H1 (cell line): Measurements from ENCODE around the gene FCHSD1.

ENCODE experiments used
- CBX5 ChIP-seq: fragments of 300-800, 300-1000 bp; sonication (generic); IDR thresholded peaks from 2 replicates; pipeline ENCODE4 v1.7.1; 2016; ENCODE audit warnings: antibody characterized with exemption, low read length, low read depth
- EZH2 ChIP-seq: fragments of 200-600 bp; sonication (generic); IDR thresholded peaks from 2 replicates; pipeline ENCODE4 v1.7.1; 2012; ENCODE audit warnings: low read depth, mild to moderate bottlenecking, moderate library complexity, low read length, inconsistent platforms; ENCODE audit not compliant: severe bottlenecking
- GABPA ChIP-seq: IDR thresholded peaks from 2 replicates; pipeline ENCODE4 v1.6.1; 2011; ENCODE audit warnings: mild to moderate bottlenecking, low read length, moderate library complexity, borderline replicate concordance; ENCODE audit not compliant: insufficient read depth
- PHF8 ChIP-seq: fragments of 200-600 bp; sonication (generic); conservative IDR thresholded peaks from 2 replicates; pipeline ENCODE4 v1.7.1; 2012; ENCODE audit warnings: low read depth, mild to moderate bottlenecking, inconsistent platforms, low read length, moderate library complexity
- POLR2A ChIP-seq, 2 experiments: IDR thresholded peaks; 1 replicate in 1 of 2; 2 replicates in 1 of 2; pipeline ENCODE4 v1.6.1; 2011; ENCODE audit warnings: low read depth in 2 of 2, low read length in 2 of 2, mild to moderate bottlenecking in 2 of 2; ENCODE audit errors: control extremely low read depth in 1 of 2
- POLR2AphosphoS5 ChIP-seq: IDR thresholded peaks from 2 replicates; pipeline ENCODE4 v1.6.1; 2011; ENCODE audit warnings: low read depth, low read length
- RXRA ChIP-seq: IDR thresholded peaks from 2 replicates; pipeline ENCODE4 v1.6.1; 2011; ENCODE audit warnings: low read depth, mild to moderate bottlenecking, low read length, moderate library complexity; ENCODE audit not compliant: insufficient read depth
- SRF ChIP-seq: IDR thresholded peaks from 2 replicates; pipeline ENCODE4 v1.6.1; 2011; ENCODE audit warnings: mild to moderate bottlenecking, low read depth, low read length, moderate library complexity
- YY1 ChIP-seq: IDR thresholded peaks from 2 replicates; pipeline ENCODE4 v1.6.1; 2011; ENCODE audit warnings: low read depth, mild to moderate bottlenecking, low read length
- TF ChIP-seq, protein P1 (sequence below), 3 experiments: IDR thresholded peaks; 1 replicate in 2 of 3; 2 replicates in 1 of 3; pipeline versions ENCODE4 v1.5.1 to v1.6.1; 2011; ENCODE audit warnings: low read length in 3 of 3, mild to moderate bottlenecking in 3 of 3, inconsistent platforms in 2 of 3, low read depth in 1 of 3, moderate library complexity in 1 of 3; ENCODE audit not compliant: insufficient read depth in 1 of 3; ENCODE audit errors: control extremely low read depth in 1 of 3

GRCh38 chr5:141694479-141694878 is 43.3 kb upstream of the FCHSD1 start:
- TF ChIP-seq, protein P1, sequence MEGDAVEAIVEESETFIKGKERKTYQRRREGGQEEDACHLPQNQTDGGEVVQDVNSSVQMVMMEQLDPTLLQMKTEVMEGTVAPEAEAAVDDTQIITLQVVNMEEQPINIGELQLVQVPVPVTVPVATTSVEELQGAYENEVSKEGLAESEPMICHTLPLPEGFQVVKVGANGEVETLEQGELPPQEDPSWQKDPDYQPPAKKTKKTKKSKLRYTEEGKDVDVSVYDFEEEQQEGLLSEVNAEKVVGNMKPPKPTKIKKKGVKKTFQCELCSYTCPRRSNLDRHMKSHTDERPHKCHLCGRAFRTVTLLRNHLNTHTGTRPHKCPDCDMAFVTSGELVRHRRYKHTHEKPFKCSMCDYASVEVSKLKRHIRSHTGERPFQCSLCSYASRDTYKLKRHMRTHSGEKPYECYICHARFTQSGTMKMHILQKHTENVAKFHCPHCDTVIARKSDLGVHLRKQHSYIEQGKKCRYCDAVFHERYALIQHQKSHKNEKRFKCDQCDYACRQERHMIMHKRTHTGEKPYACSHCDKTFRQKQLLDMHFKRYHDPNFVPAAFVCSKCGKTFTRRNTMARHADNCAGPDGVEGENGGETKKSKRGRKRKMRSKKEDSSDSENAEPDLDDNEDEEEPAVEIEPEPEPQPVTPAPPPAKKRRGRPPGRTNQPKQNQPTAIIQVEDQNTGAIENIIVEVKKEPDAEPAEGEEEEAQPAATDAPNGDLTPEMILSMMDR (IDR thresholded peaks at IDR 0.05; ENCODE audit: control extremely low read depth in 1 of 3, insufficient read depth in 1 of 3, low read depth in 1 of 3, low read length in 3 of 3), result no peak
- TF ChIP-seq CBX5 (no peak), PHF8 (no peak), EZH2 (no peak), YY1 (no peak), GABPA (no peak), POLR2A (IDR thresholded peaks at IDR 0.05; ENCODE audit: control extremely low read depth in 1 of 2, low read depth in 2 of 2, low read length in 2 of 2) (no peak), POLR2AphosphoS5 (no peak), RXRA (no peak), SRF (no peak)
